ENCODE data around the gene LRRC3B.

LRRC3B gene

GRCh38 chr3:26713091-26713490, 90.5 kb downstream of the LRRC3B start:
- no peak for DNase-seq

GRCh38 chr3:26714485-26714884, 91.9 kb downstream of the LRRC3B start:
- no peak for DNase-seq

GRCh38 chr3:26715431-26715830, 92.9 kb downstream of the LRRC3B start:
- no peak for DNase-seq

GRCh38 chr3:26718315-26718714, 95.7 kb downstream of the LRRC3B start:
- DNase-seq = no peak

- DNase-seq = no peak
These were observed 96.6 kb downstream of the LRRC3B start for GRCh38 chr3:26719134-26719533.

GRCh38 chr3:26721047-26721446, 98.5 kb downstream of the LRRC3B start:
- no peak for DNase-seq

GRCh38 chr3:26731843-26732242, 109.3 kb downstream of the LRRC3B start:
- DNase-seq = no peak

- no peak for DNase-seq
These were observed 127.7 kb downstream of the LRRC3B start for GRCh38 chr3:26750263-26750662.

GRCh38 chr3:26752466-26752865, 129.9 kb downstream of the LRRC3B start:
- DNase-seq = no peak

GRCh38 chr3:26753095-26753494, 130.5 kb downstream of the LRRC3B start:
- DNase-seq = no peak

GRCh38 chr3:26757978-26758377, 135.4 kb downstream of the LRRC3B start:
- no peak for DNase-seq
